NCI-H1417 treated with DMSO at 0.1 percent for 48 hours (cell line): ENCODE measurements around the gene NKAIN2.

Experiments used
- DNase-seq: peaks from one replicate; lab custom pipeline; 2025; lab: John Stamatoyannopoulos, UW

NKAIN2 gene

GRCh38 chr6:124029567-124029966, 225.9 kb downstream of the NKAIN2 start:
- DNase-seq = no peak

DNA sequence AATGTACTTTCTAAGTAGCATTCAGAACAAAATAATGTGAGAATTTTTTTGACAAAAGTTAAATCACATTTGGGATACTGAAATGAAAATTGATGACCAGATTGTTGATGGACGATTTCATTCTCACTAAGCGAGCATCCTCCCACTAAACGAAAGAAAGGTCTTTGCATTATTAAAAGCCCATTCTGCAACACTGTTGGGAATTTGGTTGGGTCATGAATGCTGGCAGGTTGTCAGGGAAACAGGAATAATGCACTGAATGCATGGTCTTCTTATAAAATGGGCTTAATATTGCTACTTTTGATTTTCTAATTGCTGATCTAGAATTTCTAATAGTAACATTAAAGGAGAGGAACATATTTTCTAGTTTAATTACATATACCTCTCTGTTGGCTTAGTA, 229.8 kb downstream of the NKAIN2 start:
- no peak for DNase-seq

GRCh38 chr6:124036384-124036783, 232.7 kb downstream of the NKAIN2 start:
- no peak for DNase-seq

GRCh38 chr6:124040655-124041054, 237.0 kb downstream of the NKAIN2 start:
- DNase-seq = no peak

DNA sequence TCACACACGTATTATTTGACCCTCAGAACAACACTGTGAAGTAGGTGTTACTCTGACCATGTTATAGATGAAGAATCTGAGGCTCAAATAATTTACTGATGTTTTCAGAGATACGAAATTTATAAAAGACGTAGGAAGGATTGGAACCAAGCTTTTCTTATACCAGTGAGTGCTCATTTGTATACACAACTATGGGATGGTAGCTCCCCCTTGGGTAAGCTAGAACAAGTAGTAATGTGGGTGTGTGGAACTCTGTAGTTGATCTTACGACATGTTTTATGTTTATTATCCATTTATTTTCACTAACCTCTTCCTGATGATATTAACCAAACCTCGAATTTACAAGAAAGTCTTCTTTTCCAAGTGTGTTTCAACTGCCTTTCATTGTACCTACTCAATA, 248.5 kb downstream of the NKAIN2 start:
- no peak for DNase-seq

- no peak for DNase-seq
Measured at GRCh38 chr6:124053315-124053714, 249.7 kb downstream of the NKAIN2 start.

DNA sequence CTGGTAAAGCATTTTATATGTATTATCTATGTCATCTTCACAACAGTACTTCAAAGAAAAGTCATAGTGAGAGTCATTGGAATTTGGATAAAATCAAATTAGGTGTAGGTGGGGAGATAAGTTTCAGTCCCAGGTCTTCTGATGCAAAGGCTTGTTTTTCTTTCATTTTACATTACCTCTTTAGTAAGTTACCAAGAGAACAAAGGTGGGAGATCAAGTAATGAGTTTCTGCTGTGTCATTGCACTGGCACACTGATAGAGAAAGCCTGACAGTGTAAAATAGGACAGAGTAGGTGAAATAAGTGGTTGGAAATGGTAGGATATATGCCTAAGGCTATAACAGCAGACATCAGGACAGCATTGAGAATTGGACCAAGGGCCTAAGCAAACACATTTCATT, 250.4 kb downstream of the NKAIN2 start:
- no peak for DNase-seq

DNA sequence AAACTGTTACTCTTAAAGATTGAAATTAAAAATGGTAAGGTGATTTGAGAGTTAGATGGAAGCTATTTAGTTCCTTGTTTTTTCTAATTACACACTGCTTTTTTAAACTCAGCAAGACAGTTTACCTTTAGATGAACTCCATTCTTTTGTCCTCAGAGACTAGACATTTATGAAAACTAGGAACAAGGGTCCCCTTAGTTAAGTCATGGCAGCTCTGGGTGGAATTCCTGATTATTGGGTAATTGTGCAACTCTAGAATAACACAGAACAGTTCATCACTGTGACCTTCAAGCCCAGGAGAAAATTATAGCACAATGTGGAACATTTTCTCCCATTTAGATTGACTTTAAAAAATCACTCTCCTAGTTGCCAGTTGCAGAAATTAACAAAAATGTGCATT, 251.7 kb downstream of the NKAIN2 start:
- no peak for DNase-seq

DNA sequence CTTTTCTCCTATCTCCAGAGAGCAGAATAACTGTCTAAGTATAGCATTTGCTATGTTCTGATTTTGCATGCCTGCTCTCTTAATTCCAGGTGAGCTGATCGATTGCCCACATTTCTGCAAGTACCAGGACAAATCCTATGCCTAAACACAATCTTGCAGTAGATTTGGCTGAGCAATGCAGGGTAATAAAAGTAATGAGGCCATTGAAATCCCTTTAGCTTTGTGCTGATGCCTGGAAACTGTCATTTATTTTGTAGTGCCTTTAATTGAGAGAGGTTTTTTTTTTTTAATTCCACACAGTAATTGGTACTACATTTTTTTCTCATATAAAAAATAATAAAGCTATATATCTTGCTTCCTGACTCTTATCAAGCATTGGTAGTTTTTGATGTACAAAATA, 252.3 kb downstream of the NKAIN2 start:
- DNase-seq = peak; percentile 63

DNA sequence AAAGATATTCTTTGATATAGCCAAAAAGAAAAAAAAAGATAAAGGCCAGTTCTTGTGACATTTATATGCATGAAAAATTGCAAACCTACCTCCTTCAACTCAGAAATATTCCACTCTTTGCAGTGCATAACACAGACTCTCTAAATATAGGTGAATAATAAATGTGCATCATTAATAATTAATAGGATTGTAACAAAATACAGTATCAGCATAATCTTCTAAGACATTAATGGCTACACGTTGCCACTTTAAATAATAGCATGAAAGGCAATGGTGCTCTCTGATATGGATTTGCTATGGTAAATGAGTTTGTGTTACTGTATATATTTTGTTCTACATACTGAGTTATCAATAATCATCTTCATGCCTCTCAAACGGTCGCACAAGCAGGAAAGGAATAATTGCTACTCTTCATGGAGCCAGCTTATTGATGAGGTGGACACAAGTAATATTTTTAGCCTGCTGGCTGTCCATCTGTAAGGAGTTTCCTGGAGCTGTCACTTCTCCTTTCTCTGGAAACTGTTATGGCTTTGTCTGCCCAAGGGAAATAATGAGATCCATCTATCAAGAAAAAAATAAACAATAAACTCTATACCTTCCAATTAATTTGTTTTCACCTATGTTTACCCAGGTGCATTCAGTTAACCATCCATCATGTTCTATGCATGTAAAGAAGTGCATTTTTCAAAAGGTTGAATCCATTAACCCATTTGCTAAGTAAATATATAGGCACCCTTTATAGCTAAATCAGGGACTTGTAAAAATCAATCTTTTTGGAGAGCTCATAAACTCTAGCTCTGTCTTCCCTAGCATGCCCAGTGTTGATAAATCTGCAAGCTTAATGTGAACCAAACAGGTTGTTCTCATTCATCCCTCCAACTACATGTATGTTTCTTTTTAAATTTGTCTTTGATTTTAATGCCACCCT, 253.0 kb downstream of the NKAIN2 start:
- DNase-seq = peak; percentile 98

DNA sequence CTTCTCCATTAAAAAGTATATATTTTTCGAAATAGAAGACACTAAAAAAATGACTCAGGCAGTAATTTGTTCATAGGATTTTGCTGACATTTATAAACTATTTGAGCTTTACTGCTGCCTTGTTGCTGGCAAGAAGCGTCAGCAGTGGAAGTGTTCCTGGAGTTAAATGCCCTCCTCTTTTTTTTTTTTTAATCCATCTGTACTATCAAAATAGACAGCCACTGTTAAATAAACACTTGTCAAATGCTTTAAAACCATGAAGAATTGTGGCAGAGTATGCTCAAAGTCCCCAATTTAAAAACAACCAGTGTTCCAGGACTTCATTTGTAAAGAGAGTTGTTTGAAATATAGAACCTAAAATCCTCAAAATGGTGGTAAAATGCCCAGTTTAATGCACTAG, 253.8 kb downstream of the NKAIN2 start:
- DNase-seq = peak; percentile 74

- DNase-seq = no peak
Measured at GRCh38 chr6:124064317-124065113, 260.9 kb downstream of the NKAIN2 start.

GRCh38 chr6:124066269-124066668, 262.6 kb downstream of the NKAIN2 start:
- DNase-seq = no peak

DNA sequence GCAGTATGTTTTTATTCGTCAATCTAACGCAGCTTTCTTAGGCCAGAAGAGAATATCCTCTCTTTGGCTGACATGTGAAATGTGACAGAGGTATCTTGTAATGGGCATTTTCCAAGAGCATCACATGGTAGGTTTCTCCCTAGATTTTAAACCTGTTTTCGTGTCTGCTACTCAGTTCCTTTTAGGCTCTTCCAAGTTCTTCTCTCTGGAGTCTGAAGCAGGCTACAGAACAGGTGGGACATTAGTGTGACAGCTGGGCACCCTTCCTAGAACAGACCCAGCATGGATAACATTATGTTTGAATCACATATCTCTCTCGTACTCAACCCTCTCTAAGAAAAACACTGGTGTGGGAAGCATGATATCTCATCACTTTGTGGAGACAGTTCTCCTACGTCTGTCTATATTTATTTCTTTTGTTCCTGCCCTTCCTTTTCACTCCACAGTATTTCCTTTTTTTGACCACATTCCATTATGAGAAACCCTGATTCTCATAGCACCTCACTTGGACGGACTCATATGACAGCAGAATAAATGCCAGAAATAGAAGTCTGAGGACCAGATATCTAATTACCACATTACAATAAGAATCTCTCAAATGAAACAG, 263.4 kb downstream of the NKAIN2 start:
- DNase-seq = no peak

GRCh38 chr6:124069230-124069950, 265.7 kb downstream of the NKAIN2 start:
- no peak for DNase-seq

GRCh38 chr6:124073021-124073420, 269.4 kb downstream of the NKAIN2 start:
- no peak for DNase-seq

DNA sequence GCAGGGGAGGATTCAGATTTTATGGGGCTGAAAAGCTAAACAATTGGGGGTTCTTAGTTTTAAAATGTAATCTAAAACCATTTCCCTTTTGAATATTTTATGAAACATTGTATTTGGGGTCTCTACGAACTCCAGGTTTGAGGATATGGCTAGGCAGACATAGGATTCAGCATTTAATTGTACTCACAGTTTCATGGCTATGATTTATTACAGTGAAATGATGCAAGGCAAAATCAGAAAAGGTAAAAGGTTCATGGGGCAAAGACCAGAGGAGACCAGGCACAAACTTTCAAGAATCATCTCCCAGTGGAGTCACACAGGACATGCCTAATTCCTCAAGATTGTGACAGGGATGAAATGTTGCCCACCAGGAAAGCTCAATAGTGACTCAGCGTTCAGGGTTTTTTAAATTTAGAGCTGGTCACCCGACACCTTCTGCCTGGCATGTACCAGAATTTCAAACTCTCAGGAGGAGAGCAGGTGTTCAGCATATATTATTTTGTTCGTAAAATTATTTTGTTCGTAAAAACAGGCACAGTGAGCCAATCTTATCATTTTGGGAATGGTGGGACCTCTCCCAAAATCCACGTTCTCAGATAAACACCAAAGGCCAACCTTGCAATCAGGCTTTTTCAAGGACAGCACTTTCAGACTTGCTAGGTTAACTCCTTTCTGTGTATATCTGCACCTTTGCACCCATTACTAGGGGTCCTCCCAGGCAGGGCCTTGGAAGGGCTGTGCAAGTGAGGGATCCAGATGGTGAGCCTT, 270.3 kb downstream of the NKAIN2 start:
- DNase-seq = no peak

DNA sequence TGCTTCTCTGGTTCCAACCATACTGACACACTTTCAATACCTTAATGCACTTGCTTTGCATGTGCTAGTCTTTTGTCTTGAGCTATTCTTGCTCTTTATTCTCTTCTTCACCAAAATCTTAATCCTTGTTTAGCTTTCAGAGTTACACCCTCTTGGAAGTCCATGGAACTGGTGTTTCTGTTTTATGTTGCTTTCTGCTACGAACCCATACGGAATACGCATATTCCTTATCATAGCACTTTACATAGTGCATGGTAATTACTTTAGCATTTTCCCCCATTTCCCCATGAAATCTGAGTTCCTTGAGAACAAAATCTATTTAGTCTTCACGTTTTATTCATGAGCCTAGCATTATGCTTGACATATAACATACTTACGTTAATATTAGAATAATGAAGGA, 270.9 kb downstream of the NKAIN2 start:
- no peak for DNase-seq

- DNase-seq = no peak
Measured at GRCh38 chr6:124076336-124077048, 272.8 kb downstream of the NKAIN2 start.

DNA sequence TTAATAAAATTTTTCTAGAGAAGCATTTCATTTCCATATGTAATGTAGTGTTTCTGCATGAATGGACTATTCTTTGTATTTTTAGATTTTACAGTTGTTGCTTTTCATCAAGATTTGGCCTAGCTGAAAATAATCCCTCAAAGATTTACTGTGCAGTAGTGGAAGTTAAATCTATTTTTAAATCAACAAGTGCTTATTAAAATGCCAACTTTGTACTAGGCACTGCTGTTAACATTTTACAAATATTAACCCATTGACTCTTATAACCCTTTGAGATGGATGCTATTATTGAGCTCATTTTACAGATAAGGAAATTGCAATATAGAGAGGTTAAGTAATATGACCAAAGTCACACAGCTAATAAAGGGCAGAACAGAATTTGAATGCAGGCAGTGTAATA, 274.5 kb downstream of the NKAIN2 start:
- no peak for DNase-seq

- DNase-seq = no peak
Measured at GRCh38 chr6:124080483-124080882, 276.8 kb downstream of the NKAIN2 start.
